ENCODE results near the gene ADAMTSL3.

DNA sequence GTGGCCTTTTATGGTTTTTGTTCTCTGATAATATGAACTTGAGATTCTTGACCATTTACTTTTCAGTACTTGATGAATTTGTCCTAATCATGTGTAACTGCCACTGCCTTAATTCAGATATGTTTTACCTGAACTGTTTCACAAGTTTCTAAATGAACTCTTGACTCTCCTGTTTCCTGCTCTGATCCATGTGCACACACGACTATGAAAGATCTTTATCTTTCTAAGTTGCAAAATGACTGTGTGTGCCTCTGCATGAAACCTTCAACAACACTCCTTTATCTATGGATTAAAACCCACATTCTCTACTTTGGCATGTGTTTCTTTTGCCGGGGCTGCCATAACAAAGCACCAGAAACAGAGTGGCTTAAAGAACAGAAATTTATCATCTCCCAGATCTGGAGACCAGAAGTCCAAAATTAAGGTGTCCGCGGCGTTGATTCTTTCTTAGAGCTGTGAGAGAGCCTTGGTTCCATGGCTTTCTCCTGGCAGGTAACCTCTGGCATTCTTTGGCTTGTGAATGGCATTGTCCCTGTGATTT lies 275.0 kb downstream of the ADAMTSL3 start:
- no peak for TF ChIP-seq POLR2A (IDR thresholded peaks at IDR 0.05)
- TF ChIP-seq, protein P1, sequence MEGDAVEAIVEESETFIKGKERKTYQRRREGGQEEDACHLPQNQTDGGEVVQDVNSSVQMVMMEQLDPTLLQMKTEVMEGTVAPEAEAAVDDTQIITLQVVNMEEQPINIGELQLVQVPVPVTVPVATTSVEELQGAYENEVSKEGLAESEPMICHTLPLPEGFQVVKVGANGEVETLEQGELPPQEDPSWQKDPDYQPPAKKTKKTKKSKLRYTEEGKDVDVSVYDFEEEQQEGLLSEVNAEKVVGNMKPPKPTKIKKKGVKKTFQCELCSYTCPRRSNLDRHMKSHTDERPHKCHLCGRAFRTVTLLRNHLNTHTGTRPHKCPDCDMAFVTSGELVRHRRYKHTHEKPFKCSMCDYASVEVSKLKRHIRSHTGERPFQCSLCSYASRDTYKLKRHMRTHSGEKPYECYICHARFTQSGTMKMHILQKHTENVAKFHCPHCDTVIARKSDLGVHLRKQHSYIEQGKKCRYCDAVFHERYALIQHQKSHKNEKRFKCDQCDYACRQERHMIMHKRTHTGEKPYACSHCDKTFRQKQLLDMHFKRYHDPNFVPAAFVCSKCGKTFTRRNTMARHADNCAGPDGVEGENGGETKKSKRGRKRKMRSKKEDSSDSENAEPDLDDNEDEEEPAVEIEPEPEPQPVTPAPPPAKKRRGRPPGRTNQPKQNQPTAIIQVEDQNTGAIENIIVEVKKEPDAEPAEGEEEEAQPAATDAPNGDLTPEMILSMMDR (IDR thresholded peaks at IDR 0.05), result no peak
- TF ChIP-seq POLR2AphosphoS5 (IDR thresholded peaks at IDR 0.05), result no peak

Data from suprapubic skin (tissue), 4 donors.